Stimulated activated CD8-positive, alpha-beta memory T cell treated with anti-CD3 and anti-CD28 coated beads, Interleukin-15, amount 100 ng/mL, for 1 hour (primary cell): ENCODE measurements around the gene SLC45A1.

Experiments used
- DNase-seq: peaks from one replicate; pipeline ENCODE4 v3.0.0-alpha.2; 2020; ENCODE audit warnings: low read depth

The SLC45A1 gene

GRCh38 chr1:8311068-8311718 is 6.7 kb upstream of the SLC45A1 start:
- DNase-seq = no peak

GRCh38 chr1:8312235-8313218 is 5.4 kb upstream of the SLC45A1 start:
- no peak for DNase-seq

GRCh38 chr1:8313231-8313630 is 4.7 kb upstream of the SLC45A1 start:
- DNase-seq = no peak

GRCh38 chr1:8314346-8315280 is 3.3 kb upstream of the SLC45A1 start:
- peak; percentile 12 for DNase-seq

DNA sequence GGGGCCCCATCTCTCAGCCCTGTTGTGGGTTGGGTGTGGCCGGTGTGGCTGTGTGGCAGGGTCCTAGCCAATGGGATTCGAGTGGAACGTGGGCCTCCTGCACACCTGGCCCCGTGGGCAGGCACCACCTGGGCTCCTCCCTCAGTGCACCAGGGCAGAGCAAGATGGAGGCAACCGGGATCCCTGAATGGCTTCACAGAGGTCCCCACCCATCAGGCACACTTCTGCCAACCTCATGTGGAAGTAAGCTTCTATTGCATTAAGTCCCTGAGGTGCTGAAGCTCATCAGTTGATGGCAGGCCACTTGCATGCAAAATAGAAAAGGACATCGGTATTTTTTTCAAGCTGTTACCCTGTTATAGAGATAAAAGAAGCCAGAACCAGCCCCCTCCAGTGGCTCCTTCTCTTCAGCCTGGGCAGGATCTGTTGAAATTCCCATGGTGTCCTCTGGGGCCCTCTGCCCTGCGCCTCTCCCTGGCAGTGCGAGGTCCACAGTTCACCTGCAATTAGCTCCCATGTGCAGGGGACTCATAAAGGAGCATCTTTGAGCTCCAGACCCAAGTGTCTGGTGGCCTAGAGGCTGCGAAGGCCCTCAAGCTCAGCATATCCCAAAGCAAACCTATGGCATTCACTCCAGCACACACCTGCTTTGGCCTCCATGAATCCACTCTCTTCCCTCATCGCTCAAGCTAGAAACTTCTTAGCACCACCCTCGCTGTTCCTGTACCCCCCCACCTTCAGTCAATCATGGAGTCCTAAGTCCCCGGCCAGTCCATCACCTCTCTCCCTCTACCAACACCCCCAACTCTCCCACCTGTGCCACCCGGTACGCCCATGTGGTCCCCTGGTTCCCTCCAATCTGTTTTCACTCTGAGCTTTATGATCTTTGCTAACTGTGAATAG is 2.1 kb upstream of the SLC45A1 start:
- DNase-seq = no peak

- no peak for DNase-seq
Observed at GRCh38 chr1:8318436-8318835, 522 bp downstream of the SLC45A1 start.

DNA sequence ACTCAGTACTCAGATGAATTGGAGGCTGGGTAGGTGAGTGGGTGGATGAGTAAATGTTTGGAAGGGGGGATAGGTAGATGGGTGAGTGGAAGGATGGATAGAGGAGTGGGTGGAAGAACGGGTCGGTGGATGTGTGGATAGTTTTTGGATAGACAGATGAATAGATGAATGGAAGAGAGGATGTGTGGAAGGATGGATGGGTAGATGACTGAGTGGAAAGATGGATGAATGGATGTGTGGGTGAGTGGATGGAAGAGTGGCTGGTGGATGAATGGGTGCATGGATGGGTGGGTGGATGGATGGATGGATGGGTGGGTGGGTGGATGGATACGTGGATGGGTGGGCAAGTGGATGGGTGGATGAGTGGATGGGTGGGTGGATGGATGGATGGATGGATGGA is 3.7 kb downstream of the SLC45A1 start:
- DNase-seq = no peak

DNA sequence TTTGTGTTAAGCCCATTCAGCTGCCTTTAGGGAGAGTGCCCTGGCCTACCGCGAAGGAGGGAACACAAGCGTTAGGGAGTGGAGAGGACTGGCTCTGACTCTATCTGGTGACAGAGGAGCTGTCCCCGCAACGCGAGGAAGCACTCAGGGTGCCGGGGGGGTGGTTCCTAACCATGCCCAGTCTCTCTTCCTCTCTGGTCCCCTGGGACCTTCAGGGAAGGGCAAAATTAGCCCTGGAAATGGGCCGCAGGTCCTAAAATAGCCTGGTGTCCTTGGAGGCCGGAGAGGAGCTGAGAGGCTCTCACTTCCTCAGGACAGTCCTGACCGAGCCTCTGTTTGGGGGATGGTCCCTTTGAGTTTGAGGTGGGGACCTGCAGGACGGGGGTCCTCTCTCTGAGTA is 5.8 kb downstream of the SLC45A1 start:
- no peak for DNase-seq

GRCh38 chr1:8324176-8324810 is 6.4 kb downstream of the SLC45A1 start:
- DNase-seq = no peak

DNA sequence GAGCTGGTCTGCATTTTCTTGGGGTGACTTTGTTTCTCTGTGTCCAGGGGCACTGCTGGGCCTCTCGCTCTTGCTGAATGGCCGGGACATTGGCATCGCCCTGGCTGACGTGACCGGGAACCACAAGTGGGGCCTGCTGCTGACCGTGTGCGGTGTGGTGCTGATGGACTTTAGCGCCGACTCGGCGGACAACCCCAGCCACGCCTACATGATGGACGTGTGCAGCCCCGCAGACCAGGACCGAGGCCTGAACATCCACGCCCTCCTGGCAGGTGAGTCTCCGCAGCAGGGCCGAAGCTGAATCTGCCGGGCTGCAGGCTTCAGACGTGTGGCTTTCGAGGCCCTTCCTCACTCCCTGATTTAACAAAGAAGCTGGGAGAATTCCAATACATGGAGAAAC is 7.9 kb downstream of the SLC45A1 start:
- no peak for DNase-seq

DNA sequence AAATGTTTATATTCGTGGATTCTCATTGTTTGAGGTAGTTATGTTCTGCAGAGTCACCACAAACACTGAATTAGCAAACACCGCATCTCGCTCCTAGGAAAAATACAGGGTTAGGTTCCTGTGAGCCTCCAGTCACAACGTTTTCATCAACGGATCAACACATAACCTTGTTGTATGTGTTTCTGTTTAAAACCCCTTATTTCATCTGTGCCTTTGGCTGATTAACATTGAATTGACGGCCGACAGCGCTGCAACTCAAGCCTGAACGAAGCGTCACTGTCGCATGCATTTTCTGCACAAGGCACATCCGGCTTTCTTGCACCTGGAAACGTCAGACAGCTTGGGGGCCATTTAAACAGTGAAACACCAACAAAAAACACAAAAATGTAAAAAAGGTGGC is 8.4 kb downstream of the SLC45A1 start:
- no peak for DNase-seq

DNA sequence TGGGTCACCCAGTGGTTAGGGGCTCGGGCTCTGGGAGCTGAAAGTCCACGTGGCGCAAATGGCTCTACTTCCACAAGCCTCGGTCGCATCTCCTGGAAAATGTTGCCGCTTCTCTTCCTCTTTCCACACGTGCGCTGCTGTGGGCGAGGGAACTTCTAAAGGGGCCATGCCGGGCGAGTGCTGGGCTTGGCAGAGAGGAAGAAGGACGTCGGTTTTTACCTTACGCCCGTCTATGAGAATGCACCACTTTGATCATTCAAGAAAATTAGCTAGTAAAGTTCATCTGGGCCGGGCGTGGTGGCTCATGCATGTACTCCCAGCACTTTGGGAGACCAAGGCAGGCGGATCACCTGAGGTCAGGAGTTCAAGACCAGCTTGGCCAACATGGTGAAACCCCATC is 10.4 kb downstream of the SLC45A1 start:
- DNase-seq = no peak

DNA sequence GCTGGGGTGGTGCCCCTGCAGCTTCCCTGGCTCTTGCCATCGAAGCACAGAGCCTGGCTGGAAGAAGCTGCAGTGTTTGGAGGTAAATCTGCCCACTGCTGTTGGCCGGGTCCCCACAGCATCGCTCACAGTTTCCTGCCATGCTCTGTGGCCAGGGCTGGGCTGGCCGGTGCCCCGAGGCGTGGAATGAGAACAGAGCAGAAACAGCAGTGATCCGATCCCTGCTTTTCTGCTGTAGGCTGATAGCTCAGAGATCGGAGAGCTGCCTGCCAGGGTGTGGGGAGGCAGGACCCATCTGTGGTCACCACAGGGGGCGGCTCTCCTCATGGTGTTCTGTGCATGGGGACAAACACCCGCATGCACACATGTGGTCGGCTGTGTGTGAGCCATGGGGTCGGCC is 11.5 kb downstream of the SLC45A1 start:
- DNase-seq = no peak

- DNase-seq = no peak
Observed at GRCh38 chr1:8329858-8330257, 11.9 kb downstream of the SLC45A1 start.

GRCh38 chr1:8330271-8331125 is 12.6 kb downstream of the SLC45A1 start:
- no peak for DNase-seq

DNA sequence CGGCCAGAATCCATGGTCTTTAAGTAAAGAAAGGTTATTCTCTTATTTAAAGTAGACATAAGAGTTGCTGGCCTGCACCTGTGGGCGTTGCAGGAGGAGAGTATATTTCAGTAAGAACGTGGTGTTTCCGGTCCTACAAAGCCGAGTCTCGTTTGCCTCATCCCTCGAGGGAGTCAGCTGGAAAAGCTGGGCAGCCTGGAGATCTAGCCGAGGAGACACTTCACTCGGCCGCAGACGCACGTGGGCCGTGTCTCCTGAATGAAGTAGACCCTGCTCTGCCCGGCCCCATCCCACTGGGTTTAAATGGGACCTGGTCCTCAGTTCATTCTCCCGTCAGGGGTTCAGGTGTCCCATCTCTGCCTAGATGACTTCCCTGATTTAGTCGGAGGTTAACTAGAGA is 14.9 kb downstream of the SLC45A1 start:
- no peak for DNase-seq

GRCh38 chr1:8333246-8333987 is 15.5 kb downstream of the SLC45A1 start:
- no peak for DNase-seq

GRCh38 chr1:8334106-8334851 is 16.4 kb downstream of the SLC45A1 start:
- no peak for DNase-seq
